NCI-H226 (cell line): ENCODE results near the gene NPHP1.
"Not testable (repeated sequence)": the region's sequence is repeated elsewhere in the genome, so short reads cannot be mapped to it uniquely, and the experiment has no call there.

Experiments
- DNase-seq: peaks from one replicate; pipeline ENCODE4 v3.0.0-alpha.2; 2015

Gene NPHP1

DNA sequence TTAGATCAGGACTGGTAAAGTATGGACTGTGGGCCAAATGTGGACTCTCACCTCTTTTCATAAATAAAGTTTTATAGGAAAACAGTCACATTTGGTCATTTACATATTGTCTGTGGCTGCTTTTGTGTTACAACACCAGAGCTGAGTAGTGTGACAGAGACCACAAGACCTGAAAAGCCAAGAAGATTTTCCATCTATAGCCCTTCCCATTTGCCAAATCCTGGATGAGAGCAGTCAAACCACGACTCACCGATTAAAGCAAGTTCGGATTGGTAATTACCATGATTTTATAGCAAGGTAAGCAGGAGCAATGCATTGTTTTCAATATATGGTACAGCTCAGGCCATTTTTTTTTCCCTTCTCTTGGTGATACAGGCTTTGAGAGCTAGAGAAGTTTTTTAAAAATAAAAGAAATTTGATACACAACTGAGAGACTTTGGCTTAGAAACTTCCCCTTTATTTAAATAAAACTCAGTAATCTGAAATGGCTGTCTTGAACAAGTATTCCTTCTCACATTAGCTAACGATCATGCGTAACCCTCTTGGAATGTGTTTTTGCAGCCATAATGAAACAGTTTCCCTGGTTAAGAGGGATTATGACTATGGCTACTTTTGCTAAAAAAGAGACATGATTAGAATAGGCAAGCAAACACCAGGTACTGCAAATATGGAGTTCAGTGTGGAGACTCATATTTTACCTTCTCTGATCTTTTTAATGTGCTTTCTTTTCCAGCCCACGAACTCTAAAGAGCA, 79.7 kb downstream of the NPHP1 start:
- no peak for DNase-seq

DNA sequence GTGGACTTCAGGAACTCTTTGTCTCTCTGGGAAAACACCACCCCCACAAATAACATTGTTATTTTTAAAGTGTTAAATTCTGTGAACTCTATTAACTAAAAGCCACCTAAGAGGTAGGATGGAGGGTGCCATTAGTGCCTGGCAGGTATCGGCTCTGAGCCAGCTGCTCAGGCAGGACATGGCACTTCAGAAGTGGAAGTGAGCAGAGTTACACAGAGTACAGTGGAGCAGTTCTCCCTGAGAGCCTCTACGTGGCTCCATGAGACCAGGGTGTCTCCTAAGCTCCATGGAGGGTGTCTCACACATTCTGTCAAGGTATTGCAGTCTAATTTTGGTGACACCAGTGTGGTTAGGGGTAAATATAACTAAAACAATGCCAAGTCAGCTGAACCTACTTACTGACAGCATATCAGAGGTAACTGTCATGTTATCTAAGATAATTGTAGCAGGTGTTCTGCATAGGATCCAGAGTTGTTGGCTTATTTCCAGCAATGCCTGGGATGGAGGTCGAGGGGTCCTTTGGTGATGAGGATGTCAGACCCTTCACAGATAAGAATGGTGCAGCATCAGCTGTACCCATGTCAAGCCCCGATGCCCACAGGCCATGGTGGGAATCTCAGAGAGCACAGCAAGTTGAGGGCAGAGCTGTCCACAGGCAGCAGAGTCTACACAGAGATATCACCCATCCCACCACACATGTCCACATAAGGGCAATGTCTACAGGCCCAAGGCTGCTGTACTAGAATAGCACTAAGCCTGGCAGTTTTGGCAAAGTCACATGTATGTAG, 80.6 kb downstream of the NPHP1 start:
- no peak for DNase-seq

DNA sequence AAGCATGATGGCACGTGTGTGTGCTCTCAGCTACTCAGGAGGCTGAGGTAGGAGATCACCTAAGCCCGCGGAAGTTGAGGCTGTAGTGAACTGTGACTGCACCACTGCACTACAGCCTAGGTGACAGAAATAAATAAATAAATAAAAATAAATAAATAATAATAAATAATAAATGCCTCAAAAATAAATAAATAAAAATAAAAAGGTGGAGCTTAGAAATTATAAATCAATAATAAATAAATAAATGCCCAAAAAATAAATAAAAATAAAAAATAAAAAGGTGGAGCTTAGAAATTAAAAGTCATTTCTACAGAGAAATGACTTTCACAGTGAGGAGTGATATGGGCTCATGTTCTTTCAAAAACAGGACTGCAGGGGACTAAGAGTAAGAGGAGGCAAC, 83.2 kb downstream of the NPHP1 start:
- DNase-seq: no peak

DNA sequence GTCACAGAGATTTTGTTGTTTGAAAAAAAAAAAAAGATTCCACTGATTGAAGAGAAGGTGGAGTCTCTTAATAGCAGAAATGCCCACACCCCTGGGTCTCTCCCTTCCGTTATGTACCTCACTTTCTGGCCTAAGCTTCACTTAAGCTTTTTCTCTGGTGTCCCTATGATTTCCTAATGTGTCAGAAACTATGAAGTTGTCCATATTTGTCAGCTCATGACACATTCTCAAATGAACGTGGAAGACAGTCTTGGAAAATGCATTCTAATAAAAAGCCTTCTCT, 83.8 kb downstream of the NPHP1 start:
- no peak for DNase-seq

DNA sequence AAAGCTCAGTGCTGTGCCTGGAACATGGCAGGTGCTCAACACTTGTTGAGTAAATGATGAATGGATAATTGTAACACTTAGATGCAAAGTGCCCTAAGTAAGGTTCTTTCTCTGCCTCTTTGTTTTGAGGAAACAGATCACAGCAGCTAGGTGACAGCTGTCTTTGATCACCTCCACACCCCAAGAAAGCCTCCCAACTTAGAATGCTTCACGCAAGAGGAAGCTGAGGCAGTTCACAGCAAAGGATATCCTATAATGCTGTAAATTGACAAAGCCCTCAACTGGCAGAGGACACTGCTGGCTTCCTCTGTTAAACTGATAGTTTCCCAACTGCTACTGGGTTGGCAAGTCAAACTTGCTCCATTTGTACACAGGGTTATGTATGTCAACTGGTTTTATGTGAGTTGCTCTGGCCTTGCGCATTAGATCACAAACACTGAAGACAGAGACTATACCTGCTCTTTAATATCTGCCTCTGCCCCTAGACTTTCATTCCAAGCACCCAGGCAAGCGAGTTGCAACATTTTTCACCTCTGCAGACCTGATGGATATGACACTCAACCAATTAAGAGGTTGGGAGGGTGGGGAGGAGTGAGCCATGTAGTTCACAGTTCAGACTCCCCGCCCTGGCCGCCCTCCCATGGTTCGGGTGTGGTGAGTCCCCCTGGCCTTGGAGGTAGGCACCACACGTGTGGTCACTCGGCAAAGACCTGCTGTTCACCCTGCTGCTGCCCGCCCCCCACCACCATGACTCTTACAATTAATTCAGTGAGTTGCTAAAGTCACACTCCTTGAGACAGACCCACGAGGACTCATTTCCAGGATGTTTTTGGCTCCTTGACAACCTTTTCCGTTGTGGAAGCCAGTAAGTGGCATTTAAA, 84.4 kb downstream of the NPHP1 start:
- DNase-seq: no peak

DNA sequence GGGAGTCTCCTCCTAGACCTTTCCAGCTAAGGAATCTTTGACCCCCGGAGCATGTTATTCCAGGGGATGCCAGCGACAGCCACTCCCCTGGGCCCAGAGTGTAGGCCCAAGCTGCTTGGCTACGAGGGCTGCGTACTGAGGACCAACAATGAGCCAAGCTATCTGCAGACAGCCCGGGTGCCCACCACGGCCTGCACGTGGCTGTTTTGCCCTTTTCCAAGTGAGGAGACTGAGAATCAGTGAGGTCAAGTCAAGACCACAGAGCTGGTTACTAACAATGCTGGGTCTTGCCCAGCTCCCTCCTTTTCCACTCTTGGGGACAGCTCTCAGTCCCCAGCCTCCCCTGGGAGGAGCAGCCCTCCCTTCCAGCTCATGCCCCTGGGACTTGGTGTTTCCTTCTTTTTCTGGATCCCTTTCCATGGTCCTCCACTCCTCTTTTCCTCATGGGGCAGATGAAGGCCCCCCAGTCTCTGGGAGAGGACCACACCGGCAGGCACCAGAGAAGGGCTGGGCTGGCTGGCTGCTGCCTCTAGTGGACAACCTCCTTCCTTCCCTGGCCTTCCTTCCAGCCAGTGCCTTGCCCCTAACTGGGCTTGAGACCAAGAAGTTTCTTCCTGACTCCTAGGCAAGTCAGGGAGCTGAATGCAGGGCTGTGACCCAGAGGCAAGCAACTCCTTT, 88.6 kb downstream of the NPHP1 start:
- DNase-seq: peak; percentile 41

GRCh38 chr2:110115291-110116032, 89.4 kb downstream of the NPHP1 start, which contains the start of gene MALL:
Gene MALL (minus strand): TSS chr2:110115822. CDS start chr2:110115792, 30 bp downstream.
- DNase-seq: no peak

DNA sequence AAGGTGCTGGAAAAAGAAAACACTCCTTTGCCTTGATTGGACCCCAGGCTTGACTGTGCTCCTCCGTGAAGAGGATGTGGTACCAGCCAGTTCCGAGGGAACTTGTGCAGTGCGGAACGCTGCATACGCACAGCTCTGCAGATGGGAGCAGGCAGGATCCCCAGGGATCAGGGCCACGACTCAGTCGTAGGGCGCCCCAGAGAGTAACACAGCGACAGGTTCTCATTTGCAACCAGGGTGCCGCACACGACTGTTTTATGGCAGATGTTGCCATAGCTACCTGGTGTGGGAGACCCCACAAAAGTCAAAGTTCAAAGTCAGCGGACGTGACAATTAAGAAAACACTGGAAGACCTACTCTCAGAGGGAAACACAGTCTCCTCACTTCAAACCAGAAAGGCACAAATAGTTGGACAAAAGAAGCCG, 90.0 kb downstream of the NPHP1 start:
- DNase-seq: no peak

DNA sequence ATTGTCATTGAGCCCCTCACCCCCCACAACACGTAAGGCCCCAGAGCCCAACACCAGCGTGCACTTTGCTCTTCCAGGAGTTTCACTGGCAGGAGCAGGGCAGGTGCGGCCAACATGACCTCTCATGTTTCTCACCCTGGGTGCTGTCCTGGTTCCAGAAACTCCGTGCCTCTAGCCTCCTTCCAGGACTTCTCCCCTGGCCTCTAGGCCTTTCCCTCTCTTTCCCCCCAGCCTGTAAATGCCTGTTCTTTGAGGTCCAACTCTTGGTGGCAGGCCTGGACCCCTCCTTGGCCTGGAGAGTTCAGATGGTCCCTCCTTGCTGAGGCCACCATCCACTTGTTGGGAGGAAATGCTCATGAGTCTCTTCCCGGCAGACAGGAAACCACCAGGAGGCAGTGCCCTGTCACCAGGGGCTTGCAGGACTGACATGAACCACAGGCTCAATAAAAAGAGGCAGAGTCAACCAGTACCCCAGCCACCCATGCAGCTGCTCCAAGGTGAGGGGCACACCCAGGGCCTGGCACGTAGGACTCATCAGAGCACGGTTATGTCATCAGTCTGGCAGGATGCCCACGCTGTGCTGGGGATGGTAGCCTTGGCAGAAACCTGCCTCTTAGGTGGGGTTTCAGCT, 90.7 kb downstream of the NPHP1 start:
- no peak for DNase-seq

GRCh38 chr2:110108291-110108690, 96.5 kb downstream of the NPHP1 start:
- DNase-seq: not testable (repeated sequence)

- peak; percentile 40 for DNase-seq
These were observed 97.4 kb downstream of the NPHP1 start for GRCh38 chr2:110107092-110108079.

DNA sequence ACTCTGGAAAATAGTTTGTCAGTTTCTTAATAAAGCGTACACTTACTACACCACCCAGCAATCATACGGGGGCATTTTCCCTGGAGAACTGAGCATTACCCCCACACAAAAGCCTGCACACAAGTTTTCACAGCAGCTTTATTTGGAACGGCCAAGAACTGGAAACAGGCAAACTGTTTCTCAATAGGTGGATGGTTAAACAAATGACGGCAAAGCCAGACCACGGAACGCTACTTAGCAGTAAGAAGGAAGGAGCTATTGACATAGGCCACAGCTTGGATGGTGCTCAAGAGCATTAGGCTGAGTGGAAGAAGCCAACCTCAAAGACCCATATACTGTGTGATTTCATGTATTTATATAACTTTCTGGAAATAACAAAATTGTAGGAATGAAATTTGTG, 98.2 kb downstream of the NPHP1 start:
- DNase-seq: peak; percentile 76

GRCh38 chr2:110105608-110106467, 99.0 kb downstream of the NPHP1 start:
- DNase-seq: peak; percentile 96

- DNase-seq: no peak
These were observed 99.6 kb downstream of the NPHP1 start for GRCh38 chr2:110105183-110105582.

DNA sequence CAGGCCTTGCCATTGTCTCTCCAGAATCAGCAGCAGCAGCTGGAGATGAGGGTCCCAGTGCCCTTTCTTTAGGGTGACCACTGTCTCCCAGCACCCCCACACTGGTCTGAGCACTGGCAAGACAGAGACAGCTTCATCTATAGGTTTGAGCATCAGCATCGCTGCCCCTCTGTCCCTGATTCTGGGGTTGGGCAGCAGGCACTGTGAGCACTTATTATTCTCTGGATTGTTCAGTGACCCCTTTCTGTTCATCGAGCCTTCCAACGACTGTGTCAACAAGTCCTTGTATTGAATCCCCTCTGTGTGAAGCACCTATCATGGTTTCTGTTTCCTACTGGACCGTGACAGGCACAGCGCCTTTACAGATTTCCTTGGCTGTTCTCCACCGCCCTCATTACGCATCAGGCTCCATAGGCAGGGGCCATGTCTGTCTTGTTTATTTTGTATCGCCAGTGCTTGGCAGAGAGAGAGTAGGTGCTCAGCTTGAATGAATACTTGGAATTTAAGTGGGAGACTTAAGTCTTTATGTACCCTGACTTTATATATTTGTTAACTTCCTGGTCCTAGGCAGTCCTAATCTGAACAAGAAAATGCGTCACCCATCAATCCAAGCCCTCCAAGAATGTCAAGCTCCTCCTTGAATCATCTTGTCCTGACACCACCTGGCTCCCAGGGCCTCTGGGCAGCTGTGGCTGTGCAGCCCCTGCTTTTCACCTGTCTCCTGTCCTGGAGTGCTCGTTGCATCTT, 100.6 kb downstream of the NPHP1 start:
- DNase-seq: peak; percentile 84

- no peak for DNase-seq
These were observed 101.5 kb downstream of the NPHP1 start for GRCh38 chr2:110103061-110103961.
